HG03159 (cell line): ENCODE measurements around the gene TAMM41.
"Not testable (repeated sequence)": the region's sequence is repeated elsewhere in the genome, so short reads cannot be mapped to it uniquely, and the experiment has no call there.

Experiments
- ATAC-seq: cut with Tn5 transposase; IDR thresholded peaks from one replicate; pipeline ENCODE4 v1.9.1; 2021; ENCODE audit warnings: mild to moderate bottlenecking, moderate library complexity; ENCODE audit not compliant: unreplicated experiment

TAMM41 gene

DNA sequence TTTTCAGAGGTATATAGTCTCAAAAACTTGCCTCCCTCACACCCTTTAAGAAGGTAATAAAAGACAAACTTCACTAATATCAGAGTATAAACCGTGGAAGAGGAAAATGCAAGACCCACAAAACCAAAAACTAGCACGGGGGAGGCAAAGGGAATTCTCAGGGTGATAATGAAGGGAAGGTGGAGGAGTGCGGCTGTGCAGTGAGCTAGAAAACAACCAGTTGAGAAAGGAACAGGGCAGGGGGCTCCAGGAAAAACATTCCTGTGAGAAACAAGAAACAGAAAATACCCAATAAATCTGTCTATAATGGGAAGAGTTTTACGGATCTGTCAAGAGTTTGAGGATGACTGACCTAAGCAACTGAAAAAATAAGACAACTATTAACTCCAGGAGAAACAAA lies 31.6 kb downstream of the TAMM41 start:
- ATAC-seq = no peak

DNA sequence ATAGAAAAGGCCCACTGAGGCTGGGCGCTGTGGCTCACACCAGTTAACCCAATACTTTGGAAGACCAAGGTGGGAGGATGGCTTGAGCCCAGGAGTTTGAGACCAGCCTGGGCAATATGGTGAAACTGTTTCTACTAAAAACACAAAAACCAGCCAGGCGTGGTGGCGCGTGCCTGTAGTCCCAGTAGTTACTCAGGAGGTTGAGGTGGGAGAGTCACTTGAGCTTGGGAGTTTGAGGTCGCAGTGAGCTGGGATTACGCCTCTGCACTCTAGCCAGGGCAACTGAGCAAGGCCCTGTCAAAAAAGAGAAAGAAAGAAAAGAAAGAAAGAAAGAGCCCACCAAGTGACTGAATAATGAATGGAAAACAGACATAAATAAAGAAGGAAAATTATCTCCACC lies 32.0 kb downstream of the TAMM41 start:
- no peak for ATAC-seq

DNA sequence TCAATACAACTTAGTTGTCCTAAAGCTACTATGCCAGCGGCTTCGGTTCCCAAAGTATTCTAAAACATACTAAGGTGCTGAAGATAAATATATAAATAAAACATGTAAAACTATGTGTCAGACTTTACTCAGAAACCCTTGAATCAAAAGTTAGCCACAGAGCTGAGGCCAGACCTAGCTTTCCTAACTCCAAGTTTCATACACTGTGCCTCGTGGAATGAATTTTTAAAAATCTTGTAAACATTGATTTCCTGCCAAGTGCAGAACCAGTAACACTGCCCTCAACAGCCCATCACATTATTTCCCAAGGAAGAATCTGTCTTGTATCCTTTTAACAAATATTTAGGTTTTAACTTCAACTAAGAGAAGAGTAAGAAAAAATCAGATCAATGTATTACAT lies 36.4 kb downstream of the TAMM41 start:
- no peak for ATAC-seq

DNA sequence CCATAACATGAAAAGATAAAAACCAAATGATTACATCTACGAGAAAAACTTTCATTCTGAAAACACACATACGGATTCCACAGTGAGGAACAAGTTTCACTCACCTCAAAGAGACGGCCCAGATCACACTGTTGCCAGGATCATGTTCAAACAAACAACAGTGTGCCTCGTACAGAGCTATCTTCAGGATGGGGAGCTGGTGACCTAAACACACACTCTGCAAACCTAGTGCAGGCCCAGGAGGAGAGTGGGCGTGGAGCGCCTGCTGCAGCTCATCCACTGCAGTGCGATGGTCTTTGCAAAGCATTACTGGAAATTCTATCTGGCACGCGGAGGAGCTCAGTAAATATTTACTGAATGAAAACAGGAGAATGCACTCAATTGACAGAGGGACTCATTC lies 38.5 kb downstream of the TAMM41 start:
- no peak for ATAC-seq

DNA sequence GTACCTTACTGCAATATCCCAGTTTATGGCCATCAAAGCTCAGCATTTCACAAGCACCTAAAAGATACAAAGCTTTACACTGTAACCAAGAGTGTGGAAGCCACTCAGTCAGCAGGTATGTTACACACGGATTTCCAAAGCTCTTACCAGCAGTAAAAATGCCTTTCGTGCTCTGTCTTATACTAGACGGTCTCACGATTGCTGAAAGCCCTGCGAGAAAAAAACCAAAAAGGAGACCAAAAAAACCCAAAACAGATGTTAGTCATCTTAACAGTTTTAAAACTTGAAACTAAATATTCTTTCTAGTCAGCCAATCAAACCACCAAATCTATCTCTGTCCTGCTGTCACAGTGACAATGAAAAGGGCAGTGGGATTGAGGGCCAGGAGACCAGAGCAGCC lies 39.0 kb downstream of the TAMM41 start:
- ATAC-seq = no peak

DNA sequence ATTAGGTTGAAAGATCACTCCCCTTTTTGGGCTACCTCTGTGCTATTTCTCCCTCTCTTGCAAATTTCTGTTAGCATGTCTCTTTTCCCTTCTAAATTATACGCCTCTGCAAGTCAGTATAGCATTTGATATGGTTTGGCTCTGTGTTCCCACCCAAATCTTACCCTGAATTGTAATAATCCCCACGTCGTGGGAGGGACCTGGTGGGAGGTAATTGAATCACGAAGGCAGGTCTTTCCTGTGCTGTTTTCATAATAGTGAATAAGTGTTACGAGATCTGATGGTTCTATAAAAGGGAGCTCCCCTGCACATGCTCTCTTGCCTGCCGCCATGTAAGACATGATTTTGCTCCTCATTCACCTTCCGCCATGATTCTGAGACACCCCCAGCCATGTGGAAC lies 41.0 kb downstream of the TAMM41 start:
- ATAC-seq = no peak

DNA sequence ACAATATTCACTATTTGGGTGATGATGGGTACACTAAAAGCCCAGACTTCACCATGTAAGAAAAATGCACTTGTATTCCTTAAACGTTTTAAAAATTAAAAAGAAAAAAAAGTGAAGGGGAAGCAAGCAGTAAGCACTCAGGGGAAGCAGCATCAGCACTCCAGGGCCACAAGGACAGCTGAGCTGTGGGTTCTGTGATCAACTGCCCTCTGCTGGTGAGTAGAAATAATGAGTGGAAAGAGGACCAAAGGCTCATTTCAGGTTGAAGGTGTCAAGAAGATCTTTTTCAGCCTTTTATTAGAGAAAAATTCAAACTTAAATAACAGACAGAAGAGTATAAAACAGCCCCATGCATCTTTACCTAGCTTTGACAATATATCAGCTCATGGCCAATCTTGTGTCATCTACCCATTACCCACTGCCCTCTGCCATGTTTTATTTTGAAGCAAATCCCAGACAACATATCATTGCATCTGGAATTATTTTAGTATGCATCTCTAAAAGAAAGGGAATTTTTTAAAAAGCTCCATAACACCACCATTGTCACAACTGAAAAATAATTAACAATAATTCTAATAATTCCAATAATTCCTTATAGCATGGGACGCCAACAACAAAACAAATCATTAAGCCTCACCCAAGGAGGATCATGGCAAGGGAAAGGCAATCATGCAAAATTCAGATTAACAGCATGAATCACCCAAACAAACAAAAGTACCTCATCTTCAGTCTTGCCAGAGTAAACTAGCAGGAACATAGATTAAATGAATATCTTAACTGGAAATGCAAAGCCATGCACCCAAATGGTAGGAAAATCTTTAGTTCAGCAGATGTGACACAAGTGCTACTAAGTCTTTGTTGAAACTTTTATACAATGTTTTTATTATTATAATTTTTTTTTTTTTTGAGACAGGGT lies 42.5 kb downstream of the TAMM41 start:
- ATAC-seq = no peak

DNA sequence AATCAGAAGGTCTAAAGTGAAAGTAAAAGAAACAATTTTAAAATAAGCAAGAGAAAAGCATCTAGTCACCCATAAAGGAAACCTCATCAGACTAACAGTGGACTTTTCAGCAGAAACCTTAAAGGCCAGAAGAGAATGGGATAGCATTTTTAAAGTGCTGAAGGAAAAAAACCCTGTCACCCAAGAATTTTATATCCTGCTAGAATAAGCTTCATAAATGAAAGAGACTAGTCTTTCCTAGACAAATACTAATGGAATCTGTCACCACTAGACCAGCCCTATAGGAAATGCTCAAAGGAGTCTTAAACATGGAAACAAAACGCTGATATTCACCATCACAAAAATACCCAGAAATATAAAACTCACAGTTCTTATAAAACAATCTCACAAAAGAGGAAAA lies 46.9 kb downstream of the TAMM41 start:
- no peak for ATAC-seq

DNA sequence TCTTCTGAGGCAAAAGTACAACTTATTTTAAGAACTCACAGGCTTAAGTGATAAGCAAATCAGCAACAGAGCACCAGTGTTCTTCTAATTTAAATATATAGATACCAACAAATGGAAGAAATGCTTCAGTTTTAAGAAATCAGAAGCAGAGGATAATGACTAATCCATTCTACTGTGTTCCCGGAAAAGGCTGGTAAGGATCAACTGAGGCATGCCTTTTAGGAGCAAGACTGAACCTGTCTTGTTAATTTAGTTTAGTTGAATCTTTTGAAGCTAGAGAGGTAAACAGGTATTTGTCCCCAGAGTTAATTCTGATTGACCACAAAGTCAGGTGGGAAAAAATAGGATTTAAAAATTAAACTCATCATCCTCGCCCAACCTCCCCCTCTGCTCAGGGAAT lies 51.8 kb downstream of the TAMM41 start:
- ATAC-seq = no peak

DNA sequence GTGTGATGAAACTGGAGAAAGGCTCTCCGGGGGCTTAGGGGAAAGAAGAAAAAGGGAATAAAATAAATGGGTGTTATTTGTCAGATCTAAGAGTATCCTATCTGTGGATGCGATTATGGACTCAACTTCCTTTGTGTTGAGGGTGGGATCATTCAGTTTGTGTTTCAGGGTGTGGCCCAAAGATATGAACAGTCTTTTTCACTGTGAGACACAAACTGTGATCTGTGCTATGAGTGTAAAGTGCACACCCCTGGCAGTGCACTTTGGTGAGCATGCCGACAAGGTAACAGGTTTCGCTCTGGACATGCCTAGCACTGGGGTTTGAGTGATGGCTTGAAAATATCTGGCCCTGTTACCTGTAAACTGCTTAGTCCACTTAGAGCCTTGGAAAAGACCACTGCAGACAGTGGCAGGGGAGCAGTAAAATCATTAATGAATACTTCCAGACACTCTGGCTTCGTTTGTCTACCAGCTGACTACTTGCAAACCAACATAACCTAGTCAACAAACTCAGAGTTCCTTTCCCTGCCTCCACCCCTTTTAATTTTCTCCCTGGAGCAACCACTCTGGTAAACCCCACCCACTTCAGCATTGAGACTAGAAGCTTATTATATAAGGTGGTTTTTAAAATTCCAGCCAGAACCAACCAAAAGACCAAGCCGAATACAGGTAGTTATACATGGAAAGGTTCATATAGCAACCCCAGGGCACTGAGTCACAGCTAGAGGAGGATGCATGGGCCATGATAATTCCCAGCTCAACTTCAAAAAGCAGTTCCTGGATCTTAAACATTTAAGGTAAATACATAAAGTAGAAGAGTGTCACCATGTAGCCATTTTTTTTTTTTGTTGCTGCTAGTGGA lies 55.1 kb downstream of the TAMM41 start:
- no peak for ATAC-seq

DNA sequence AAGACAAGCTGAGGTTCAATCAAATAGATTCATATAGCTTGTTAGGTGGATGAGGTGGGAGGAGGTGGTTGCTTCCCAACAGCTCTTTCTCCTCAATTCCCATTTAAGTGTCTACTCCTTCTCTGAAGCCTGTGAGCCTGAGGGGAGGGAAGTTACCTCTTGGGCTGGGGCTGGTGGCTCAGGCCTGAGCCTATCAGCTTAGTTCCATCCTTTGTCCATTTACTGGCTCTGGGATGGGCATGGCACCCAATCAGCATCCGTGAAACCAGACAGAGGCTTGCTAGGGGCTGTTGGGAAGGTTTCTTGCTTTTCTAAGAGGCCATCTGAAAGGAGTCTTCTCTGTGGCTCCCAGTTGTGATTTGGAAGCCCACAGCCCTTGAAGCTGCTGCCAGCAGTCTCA lies 57.3 kb downstream of the TAMM41 start:
- no peak for ATAC-seq

DNA sequence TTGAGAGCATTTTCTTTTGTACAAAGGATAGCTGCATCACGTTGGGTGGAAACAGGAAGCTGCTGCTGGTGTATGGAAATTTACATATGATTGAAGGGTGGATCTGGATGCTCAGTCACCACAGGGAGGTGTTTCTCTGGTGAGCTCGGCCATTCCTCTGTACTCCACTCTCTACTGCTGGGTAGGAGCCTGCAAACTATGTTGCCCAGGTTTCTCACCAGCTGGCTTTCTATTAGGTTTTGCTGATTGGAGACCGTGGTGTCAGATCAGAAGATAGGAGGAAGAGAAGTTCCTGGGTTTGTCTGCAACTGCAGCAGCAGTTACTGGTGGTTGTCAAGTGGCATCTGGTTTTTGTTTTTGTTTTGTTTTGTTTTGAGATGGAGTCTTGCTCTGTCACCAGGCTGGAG lies 61.7 kb downstream of the TAMM41 start:
- ATAC-seq = peak; percentile 35

DNA sequence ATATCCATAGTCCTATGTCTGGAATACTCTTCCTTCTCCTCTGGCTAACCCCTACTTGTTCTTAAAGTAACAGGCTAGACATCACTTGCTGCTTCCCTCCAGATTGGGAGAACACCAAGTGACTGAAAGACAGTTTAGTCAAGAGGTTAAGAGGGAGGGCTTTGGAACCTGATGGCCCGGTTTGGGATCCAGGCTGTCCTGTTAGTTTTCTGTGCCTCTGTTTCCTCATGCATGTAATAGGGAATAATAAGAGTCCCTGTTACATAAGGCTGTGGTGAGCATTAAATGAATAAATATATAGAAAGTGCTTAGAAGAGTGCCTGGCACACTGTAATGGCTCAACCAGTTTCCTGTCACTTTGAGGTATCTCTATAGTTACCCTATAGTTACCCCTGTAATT lies 66.3 kb downstream of the TAMM41 start:
- ATAC-seq = no peak

DNA sequence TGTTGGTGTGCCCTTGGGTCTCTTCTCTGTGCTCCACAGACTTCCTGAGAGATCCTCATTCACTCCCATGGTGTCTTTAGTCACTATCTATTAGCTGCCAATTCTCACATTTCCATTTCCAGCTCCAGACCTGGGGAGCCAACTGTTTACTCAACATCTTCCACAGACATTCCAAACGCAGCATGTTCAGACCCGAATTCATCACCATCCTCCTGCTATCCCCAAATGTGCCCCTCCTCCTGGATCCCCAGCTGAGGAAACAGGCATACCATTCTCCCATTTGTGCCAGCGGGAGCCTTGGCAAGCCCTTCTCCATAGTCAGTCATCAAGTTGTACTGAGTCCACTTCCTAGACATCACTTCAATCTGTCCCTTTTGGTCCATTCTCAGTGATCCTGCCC lies 67.1 kb downstream of the TAMM41 start:
- ATAC-seq = no peak

DNA sequence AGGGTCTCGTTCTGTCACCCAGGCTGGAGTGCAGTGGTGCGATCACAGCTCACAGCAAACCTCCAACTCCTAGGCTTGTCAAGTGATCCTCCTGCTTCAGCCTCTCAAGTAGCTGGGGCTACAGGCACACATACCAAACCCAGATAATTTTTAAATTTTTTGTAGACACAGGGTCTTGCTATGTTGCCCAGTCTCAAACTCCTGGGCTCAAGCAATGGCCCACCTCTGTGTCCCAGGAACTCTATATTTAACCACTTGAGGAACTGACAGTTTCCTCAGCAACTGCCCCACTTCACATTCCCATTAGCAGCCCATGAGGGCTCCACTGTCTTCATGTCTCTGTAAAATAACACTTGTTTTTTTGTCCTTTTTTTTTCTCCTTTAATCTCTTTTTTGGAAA lies 68.4 kb downstream of the TAMM41 start:
- ATAC-seq = no peak

DNA sequence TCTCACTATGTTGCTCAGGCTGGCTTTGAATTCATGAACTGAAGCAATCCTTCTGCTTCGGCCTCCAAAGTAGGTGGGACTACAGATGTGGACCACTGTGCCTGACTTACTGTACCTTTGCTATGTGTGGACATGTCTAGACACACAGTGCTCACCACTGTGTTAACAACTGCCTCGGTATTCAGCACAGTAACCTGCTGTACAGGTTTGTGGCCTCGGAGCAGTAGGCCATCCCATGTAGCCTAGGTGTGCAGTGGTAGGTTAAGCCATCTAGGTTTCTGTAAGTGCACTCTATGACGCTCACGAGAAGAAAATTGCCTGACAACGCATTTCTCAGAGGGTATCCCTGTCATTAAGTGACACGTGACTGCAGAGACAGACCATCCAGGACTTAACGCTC lies 70.3 kb downstream of the TAMM41 start:
- ATAC-seq = no peak

DNA sequence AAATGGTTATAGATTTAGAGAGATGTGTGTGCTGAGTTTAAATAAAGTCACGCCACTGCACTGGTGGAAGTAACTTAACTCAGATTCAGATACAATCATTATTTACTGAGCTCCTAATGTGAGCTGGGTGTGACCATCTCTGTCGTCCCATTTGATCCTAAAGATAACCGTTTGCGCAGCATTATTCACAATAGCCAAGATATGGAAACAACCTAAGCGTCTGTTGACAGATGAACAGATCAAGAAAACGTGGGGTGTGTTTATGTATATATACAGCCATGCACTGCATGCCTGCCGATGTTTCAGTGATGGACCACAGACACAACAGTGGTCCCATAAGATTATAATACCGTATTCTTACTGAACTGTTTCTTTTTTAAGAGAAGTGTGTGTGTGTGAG lies 71.2 kb downstream of the TAMM41 start:
- no peak for ATAC-seq

DNA sequence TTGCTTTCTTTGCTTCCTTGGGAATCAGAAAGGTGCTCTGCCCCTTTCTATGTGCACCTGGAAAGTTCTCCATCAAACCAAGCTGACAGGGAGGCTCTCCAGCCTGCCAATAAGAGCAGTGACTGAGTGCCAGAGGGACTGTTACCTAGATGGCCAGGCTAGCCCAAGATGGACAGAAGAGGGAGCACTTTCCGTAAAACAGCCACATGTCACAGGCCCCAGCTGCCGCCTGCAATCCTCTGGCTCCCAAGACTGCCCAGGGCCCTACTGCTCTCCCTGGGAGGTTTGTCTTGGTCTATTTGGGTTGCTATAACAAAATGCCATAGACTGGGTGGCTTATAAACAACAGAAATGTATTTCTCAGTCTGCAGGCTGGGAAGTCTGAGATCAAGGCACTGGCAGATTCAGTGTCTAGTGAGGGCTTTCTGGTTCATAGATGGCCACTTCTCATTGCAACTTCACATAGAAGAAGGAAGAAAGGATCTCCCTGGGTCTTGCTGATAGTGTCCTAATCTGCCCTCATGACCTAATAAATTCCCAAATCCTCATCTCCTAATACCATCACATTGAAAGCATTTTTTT lies 72.3 kb downstream of the TAMM41 start:
- no peak for ATAC-seq

DNA sequence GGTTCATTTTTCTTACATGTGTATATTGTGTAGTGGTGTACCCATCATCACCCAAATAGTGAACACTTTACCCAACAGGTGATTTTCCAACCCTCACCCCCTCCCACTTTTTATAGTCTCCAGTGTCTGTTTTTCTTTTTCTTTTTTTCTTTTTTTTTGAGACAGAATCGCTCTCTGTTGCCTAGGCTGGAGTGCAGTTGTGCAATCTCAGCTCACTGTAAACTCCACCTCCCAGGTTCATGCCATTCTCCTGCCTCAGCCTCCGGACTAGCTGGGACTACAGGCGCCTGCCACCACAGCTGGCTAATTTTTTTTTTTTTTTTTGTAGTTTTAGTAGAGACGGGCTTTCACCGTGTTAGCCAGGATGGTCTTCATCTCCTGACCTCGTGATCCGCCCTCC lies 74.8 kb downstream of the TAMM41 start:
- ATAC-seq = not testable (repeated sequence)

DNA sequence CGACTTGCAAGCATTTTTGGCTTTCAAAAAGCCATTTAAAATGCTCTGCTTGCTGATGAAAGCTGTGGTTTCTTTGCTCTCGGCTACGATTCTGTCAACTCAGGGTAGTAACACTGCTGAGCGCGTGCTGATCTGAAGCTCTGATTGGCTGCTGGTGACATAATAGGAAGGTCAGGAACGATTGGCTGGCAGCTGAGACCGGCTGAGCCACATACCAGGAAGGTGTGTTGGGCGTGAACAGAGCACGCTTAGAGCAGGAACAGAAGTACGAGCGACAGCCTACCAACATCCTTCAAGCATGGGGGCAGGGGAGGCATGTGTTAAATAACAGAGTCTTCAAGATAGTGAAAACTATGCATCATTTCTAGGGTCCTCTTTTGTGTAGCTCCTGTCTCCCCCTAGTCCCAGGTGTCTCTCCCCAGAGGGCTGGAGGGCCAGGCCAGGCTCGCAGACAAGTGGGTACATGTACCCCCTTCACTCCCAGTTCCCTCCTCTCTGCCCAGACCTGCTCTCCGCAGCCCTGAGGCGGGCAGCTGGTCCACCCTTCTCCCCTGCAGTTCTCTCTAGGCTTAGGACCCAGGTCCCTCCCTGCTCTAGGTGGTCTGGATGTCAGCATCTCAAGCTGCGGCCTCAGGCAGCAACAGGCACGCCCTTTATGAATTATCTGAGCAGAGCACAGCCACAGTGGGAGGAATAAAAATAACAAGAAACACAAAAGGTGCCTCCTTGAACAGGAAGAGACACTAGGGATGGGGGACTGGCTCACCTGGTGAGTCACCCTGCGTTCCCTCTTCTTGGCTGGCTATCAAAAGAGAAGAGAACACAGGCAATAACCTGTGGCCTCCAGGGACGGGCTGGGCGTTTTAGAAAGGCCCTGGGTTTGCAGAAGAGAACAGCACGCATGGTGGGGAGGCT lies 76.0 kb downstream of the TAMM41 start:
- ATAC-seq = peak; percentile 99
